ENCODE data around the gene IGF2.

The IGF2 gene

GRCh38 chr11:2122222-2122906, 16.8 kb downstream of the IGF2 start:
- no peak for DNase-seq

DNA sequence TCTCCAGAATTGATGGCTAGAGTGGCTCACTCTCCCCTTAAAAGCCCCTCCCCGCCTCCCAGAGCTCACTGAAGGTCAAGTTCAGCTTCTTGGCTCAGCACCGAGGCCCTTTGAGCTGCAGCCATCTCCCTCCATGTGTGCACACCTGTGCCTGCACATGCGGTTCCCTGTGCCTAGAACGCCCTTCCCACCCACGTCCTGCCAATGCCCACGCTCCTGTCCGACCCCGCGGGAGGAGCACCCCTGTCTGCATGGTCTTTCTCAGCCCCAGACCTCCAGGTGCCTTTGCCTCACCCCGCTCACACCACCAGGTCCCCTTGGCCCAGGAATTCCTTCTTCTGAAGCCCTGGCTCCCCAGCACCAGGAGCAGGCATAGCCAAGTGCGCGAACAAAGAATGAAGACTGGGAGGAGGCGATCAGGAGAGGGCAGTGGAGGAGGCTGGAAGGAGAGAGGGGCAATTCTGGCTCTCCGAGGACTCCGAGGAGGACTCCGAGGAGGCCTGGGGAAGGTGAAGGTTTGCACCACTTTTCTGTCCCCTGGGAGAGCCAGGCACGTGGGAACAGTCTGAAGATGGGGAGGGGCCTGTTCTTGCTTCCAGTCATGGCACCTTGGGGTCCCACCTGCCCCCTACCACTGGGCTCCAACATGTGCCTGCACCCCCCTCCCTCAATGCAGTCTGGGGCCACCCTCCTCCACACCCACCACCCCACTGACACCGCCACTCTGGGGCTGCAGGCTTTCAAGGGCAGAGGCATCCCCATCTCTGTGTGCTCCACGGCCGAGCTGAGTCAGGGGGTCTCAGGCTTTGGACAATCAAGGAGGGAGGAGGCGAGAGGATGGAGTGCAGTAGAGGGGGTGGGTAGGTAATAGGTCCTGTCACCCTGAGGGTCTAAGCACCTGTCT, 17.7 kb downstream of the IGF2 start:
- no peak for DNase-seq

DNA sequence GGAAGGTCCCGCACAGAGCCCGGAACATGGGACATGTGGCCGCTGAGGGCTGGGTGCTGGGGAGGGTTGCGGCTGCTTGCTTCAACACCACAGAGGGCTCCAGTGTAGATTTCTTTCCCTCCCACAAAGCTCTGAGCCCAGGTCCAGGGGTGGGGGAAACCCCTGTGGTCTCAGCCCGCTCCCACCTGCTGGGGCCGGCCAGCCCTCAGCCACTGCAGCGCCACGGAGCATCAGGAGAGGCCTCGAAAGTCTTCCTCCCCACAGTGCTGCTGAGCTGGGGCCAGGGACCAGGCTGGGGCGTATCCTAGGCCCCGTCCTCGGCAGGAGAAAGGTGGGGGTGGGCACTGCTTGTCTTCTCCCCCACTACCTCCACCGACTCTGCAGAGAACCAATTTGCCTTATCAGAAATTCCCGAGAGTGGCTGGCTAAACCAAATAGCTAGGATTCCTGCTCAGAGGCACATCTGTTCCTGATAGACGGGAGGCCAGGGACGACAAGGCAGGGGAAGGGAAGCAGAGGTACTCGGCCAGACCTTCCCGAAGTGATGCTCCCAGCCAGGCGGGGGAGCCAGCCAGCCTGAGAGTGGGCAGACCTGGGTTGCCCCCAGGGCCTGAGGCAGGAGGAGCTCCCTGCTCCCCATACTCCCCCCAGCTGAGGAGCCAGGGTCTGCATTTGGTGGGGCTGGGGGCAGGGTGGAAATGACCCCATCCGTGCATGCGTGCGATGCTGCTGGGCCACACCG, 18.7 kb downstream of the IGF2 start:
- no peak for DNase-seq

DNA sequence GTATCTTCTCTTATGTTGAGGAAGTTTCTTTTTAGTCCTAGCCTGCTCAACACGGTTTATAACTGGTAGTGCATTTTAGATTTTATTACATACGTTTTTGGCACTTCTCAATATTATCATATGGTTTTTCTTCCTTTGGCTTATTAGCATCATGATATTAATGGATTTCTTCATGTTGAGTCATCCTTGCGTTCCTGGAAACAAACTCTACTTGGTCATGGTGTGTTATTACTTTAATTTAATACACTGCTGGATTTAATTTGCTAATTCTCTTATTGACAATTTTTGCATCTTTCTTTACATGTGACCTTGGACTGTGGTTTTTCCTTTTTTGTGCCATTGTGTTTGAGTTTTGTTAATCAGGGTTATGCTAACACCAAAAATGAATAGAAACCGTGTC, 20.5 kb downstream of the IGF2 start:
- no peak for DNase-seq

DNA sequence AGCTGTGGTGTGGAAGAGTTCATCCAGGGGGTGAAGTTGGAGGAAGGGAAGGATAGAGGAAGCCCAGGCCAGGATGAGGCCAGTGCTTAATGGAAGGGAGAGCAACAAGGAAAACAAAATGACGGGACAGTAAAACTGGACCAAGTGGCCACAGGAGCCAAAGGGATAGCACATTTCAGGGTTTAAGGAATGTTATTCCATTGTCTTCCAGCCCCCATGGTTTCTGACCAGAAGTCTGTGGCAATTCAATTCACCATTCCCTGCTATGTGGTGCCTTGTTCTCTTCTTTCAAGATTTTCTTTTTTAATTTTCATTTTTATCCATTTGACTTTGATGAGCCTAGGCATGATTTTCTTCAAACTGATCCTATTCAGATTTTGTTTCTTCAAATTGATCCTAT, 22.5 kb downstream of the IGF2 start:
- DNase-seq = no peak

GRCh38 chr11:2115308-2115707, 23.9 kb downstream of the IGF2 start:
- DNase-seq = no peak

DNA sequence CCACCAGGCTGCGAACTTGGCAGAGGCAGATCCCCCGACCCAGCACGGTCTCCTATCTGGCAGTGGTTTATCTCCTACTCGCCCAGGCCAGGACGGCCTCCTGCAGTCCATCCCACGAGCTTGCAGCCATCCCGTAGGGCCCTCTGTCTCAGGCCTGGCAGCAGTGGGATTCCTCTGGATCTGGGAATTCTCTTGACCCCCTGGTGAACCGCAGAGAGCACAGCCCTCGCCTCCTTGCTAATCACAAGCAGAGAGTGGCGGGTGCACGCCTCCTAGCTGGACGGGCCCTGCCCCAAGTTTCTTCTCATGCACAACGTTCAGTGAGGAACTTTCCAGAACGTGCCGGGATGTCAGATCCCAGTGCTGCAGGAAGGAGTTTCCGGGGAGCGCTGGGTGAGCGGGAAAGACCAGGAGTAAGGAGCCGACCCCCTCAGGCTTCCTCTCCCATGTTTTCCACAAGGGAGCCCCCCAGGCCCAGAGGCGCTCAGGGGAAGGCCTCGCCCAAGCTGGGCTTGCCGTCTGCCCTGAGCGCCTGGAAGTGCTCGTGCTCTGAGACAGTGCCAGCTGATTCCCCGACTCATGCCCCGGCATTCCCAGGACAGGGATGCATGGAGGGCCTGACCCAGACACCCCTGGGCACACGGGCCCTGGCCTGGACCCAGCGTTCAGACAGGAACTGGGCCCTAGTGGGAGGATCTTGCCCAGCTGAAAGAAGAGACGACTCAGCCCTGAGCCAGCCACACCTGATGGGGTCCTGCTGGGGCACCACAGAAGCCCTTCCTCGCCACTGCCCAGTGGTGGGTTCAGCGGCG, 24.6 kb downstream of the IGF2 start:
- no peak for DNase-seq

GRCh38 chr11:2113776-2114175, 25.4 kb downstream of the IGF2 start:
- no peak for DNase-seq

- no peak for DNase-seq
Observed at GRCh38 chr11:2110521-2110920, 28.7 kb downstream of the IGF2 start.

DNA sequence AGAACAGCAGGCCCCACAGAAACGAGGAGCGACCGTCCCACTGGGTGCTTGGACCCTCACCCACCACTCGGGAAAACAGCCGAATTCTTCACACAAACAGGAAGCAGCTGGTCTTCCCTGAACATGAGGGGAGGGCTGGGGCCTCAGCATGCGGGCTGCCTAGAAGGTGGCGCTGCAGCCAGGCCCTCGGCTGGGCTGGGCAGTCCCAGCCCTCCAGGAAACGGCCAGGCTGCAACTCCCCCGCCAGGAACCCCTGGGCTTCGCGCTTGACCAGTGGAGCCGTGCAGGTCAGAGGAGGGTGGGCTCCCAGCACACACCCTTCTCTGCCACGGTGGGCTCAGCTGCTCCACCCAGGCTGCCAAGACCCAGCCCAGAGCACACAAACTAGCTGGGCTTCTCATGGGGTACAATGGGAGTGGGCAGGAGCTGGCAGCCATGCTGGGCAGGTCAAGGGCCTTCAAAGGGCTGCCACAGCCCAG, 29.6 kb downstream of the IGF2 start:
- no peak for DNase-seq

GRCh38 chr11:2108675-2109491, 30.3 kb downstream of the IGF2 start:
- DNase-seq = no peak

DNA sequence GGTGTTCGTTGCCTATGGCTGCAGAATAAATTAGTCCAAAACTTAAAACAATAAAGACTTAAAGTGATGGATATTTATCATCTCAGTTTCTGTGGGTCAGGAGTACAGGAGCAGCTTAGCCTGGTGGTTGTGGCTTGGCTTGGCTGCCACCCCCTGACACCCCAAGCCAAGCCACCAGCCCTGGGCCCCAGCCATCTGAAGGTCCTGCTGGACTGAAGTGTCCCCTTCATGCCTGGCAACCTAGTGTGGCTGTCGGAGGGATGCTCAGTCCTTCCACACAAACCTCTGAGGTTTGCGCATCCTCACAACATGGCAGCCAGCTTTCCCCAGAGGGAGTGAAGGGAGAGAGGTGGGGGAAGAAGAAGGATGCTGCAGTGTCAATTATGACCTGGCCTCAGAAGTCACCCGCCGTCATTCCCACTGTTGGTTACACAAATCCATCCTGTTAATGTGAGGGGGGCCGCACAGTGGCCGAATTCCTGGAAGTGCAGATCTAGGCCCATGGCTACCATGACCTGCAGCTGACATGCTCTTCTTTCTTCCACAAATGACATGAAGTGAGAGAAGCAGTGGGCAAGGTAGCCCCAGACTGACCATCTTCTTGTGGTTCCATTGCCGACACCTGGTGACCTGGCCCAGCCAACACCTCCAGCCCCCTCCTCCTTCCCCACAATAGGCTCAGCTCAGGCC, 31.1 kb downstream of the IGF2 start:
- no peak for DNase-seq

- DNase-seq = no peak
Observed at GRCh38 chr11:2107521-2107920, 31.7 kb downstream of the IGF2 start.

DNA sequence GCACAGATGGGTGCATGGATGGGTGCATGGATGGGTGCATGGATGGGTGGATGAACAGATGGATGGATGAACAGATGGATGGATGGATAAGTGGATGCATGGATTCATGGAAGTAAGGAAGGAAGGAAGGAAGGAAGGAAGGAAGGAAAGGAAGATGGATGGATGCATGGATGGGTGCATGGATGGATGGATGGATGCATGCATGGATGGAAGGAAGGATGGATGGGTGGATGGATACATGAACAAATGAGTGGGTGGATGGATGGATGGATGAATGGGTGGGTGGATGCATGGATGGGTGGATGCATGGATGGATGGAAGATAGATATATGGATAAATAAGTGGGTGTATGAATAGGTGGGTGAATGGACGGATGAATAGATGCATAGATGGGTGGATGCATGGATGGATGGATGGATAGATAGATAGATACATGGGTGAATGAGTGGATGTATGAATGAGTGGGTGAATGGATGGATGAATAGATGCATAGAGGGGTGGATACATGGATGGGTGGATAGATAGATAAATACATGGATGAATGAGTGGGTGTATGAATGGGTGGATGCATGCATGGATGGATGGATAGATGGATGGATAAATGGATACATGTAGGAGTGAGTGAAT, 32.5 kb downstream of the IGF2 start:
- no peak for DNase-seq

DNA sequence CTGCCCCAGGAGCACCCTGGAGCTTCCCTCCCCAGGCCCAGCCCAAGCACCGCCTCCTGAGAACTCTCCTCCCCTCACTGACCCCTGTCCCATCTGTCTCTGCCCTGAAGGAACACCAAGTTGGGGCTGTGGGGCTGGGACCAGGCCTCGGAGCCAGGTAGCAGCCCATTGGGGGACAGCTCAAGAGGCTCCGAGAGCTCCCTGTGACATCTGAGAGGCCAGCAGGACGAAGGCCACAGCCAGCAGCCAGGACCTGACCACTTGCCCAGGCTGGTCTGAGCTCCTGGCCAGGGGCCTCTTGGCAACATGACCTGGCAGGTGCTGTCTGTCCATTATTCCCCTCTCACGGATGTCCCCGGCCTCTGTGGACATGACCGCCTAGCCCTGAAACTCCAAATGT, 33.7 kb downstream of the IGF2 start:
- DNase-seq = no peak

GRCh38 chr11:2104524-2105440, 34.4 kb downstream of the IGF2 start:
- DNase-seq = no peak

DNA sequence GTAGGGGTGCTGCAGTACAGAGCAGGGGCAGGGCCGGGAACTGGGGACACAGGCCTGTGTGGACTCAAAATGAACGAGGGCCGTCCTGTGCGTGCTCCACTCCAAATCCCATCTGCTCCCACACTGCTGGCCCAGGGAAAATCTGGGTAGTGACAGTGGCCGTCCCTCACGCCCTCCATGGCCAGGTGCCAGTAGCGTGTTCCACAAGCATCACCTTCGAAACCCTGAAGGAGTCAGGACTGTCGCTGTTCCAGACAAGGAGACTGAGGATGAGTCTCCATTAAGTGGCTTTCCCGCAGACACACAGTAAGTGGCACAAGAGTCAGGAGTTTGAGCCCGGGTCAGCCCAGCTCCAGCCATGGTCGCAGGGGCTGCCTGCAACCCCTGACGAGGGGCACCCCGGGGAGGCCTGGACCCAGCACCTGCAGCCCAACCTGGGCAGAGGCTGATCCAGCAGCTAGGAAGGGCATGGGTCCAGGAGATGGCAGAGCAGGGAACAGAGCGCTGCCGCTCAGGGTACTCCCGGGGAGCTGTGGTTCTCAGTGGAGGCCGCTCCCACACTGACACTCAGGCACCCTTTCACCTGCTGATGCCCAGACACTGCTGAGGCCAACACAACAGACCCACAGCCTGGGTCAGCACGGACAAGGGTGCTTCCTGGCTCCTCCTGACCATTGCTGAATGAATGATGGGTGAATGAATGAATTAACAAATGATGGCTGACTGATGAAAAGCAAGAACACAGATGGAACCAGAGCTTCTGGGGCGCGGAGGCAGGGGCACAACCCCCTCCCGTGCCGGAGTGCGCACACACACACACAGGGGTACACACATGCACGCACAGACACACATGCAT, 35.3 kb downstream of the IGF2 start:
- DNase-seq = no peak

- no peak for DNase-seq
Observed at GRCh38 chr11:2102883-2103213, 36.3 kb downstream of the IGF2 start.
